NB4 (cell line): Measurements from ENCODE around the gene CFAP46.
"Not testable (repeated sequence)": the region's sequence is repeated elsewhere in the genome, so short reads cannot be mapped to it uniquely, and the experiment has no call there.

Experiments used
- DNase-seq: peaks from one replicate; pipeline ENCODE4 v3.0.0; 2010; ENCODE audit warnings: low read depth
- H3K4me3 ChIP-seq: one replicate; pipeline ENCODE4 v1.5.1; 2011; ENCODE audit warnings: mild to moderate bottlenecking, low read depth, low read length, moderate library complexity
- CTCF ChIP-seq: IDR thresholded peaks from one replicate; pipeline ENCODE4 v1.5.1; 2012; ENCODE audit warnings: low read depth, low read length
- MAX ChIP-seq: IDR thresholded peaks from 2 replicates; pipeline ENCODE4 v1.6.1; 2011; ENCODE audit warnings: low read depth, low read length
- MYC ChIP-seq: IDR thresholded peaks from 2 replicates; pipeline ENCODE4 v1.6.1; 2011; ENCODE audit warnings: low read depth, low read length
- POLR2A ChIP-seq: IDR thresholded peaks from 2 replicates; pipeline ENCODE4 v1.6.1; 2011; ENCODE audit warnings: mild to moderate bottlenecking; ENCODE audit not compliant: insufficient read length; ENCODE audit errors: extremely low read depth

Gene CFAP46

GRCh38 chr10:132958883-132959558 is 16.7 kb upstream of the CFAP46 start:
- no peak overlapping the region for H3K4me3 ChIP-seq
- TF ChIP-seq MYC (no peak), CTCF (no peak), POLR2A (no peak), MAX (no peak)
- DNase-seq, result no peak

- TF ChIP-seq MYC (no peak), MAX (no peak), POLR2A (no peak), CTCF (no peak)
- H3K4me3 ChIP-seq, result no peak overlapping the region
- DNase-seq, result no peak
These were observed 15.9 kb upstream of the CFAP46 start for GRCh38 chr10:132957981-132958882.

- H3K4me3 ChIP-seq, result no peak overlapping the region
- TF ChIP-seq POLR2A, result no peak
- TF ChIP-seq CTCF, result no peak
- no peak for TF ChIP-seq MAX
- TF ChIP-seq MYC, result no peak
- no peak for DNase-seq
These were observed 14.8 kb upstream of the CFAP46 start for GRCh38 chr10:132957131-132957530.

- H3K4me3 ChIP-seq, DNase-seq: not testable (repeated sequence)
These were observed 13.9 kb upstream of the CFAP46 start for GRCh38 chr10:132956259-132956658.

- TF ChIP-seq MYC (no peak), MAX (no peak), CTCF (no peak), POLR2A (no peak)
- DNase-seq, result no peak
- H3K4me3 ChIP-seq, result no peak overlapping the region
These were observed 13.1 kb upstream of the CFAP46 start for GRCh38 chr10:132955479-132955878.

GRCh38 chr10:132953428-132953827 is 11.1 kb upstream of the CFAP46 start:
- no peak for DNase-seq
- no peak overlapping the region for H3K4me3 ChIP-seq
- TF ChIP-seq POLR2A (no peak), CTCF (no peak), MAX (no peak), MYC (no peak)
